ENCODE data around the gene ADAMTS6. TPM values are rescaled to one million over a fixed set of nuclear protein-coding genes. Genes with fewer than 3 reads are reported as not detected.

Gene ADAMTS6
- total RNA-seq, 2 experiments from 2014 or later = 1.1 to 1.9 TPM

- POLR2A ChIA-PET = interaction anchor here (1.4 kb wide), 1 partner anchor 16 kb away, joined by 3 read pairs; no protein-coding TSS in a partner anchor
- H3K27me3 Mint-ChIP-seq = no peaks in the 10 kb centered on the region
- H3K36me3 Mint-ChIP-seq (ENCODE audit: low read depth) = no peaks in the 10 kb centered on the region
- DNase-seq (no peak), ATAC-seq (no peak)
- CTCF ChIA-PET = no interaction called here
- no peak overlapping the region for H3K27ac Mint-ChIP-seq
- no peak overlapping the region for H3K4me3 Mint-ChIP-seq
- H3K9me3 Mint-ChIP-seq = no peaks in the 10 kb centered on the region
- TF ChIP-seq CTCF (IDR thresholded peaks at IDR 0.05) = no peak
- intact Hi-C loops (cut with micrococcal nuclease) = no loop called here
- peaks cover 9% of the 10 kb centered on the region for H3K4me1 Mint-ChIP-seq (ENCODE audit: low read depth)
Measured at GRCh38 chr5:65173130-65173525, 308.6 kb downstream of the ADAMTS6 start.

- ATAC-seq (peak; percentile 99), DNase-seq (peak; percentile 92)
- no peak for TF ChIP-seq CTCF (IDR thresholded peaks at IDR 0.05)
- H3K9me3 Mint-ChIP-seq = no peaks in the 10 kb centered on the region
- no peak overlapping the region for H3K27ac Mint-ChIP-seq
- H3K4me1 Mint-ChIP-seq (ENCODE audit: low read depth) = peaks cover 9% of the 10 kb centered on the region
- CTCF ChIA-PET = no interaction called here
- no peaks in the 10 kb centered on the region for H3K27me3 Mint-ChIP-seq
- H3K4me3 Mint-ChIP-seq = no peak overlapping the region
- POLR2A ChIA-PET = interaction anchor here (0.6 to 1.0 kb wide), 4 partner anchors 16 to 91 kb away, joined by 3 to 4 read pairs (median 3); no protein-coding TSS in a partner anchor
- intact Hi-C loops (cut with micrococcal nuclease) = loop anchor here (1.0 kb wide), 1 partner anchor 18 kb away; no protein-coding TSS in a partner anchor
- H3K36me3 Mint-ChIP-seq (ENCODE audit: low read depth) = no peaks in the 10 kb centered on the region
Measured at GRCh38 chr5:65172486-65173129, 309.1 kb downstream of the ADAMTS6 start.

GRCh38 chr5:65171645-65172044 lies 310.1 kb downstream of the ADAMTS6 start:
- no peaks in the 10 kb centered on the region for H3K9me3 Mint-ChIP-seq
- no peak for TF ChIP-seq CTCF (IDR thresholded peaks at IDR 0.05)
- H3K4me1 Mint-ChIP-seq (ENCODE audit: low read depth) = peaks cover 9% of the 10 kb centered on the region
- H3K4me3 Mint-ChIP-seq = no peak overlapping the region
- intact Hi-C loops (cut with micrococcal nuclease) = loop anchor here (1.0 kb wide), 1 partner anchor 19 kb away; no protein-coding TSS in a partner anchor
- no peak for DNase-seq
- ChIA-PET POLR2A (interaction anchor here (0.6 to 1.0 kb wide), 2 partner anchors 17 to 18 kb away, joined by 3 read pairs; no protein-coding TSS in a partner anchor), CTCF (interaction anchor here (0.6 kb wide), 1 partner anchor 26 kb away, joined by 3 read pairs; no protein-coding TSS in a partner anchor)
- no peak overlapping the region for H3K27ac Mint-ChIP-seq
- H3K36me3 Mint-ChIP-seq (ENCODE audit: low read depth) = no peaks in the 10 kb centered on the region
- no peak for ATAC-seq
- H3K27me3 Mint-ChIP-seq = no peaks in the 10 kb centered on the region

GRCh38 chr5:65163698-65164097 lies 318.0 kb downstream of the ADAMTS6 start:
- no peaks in the 10 kb centered on the region for H3K9me3 Mint-ChIP-seq
- intact Hi-C loops (cut with micrococcal nuclease) = no loop called here
- H3K36me3 Mint-ChIP-seq (ENCODE audit: low read depth) = no peaks in the 10 kb centered on the region
- no peak overlapping the region for H3K4me3 Mint-ChIP-seq
- no peak overlapping the region for H3K27ac Mint-ChIP-seq
- ATAC-seq (no peak), DNase-seq (no peak)
- POLR2A ChIA-PET = no interaction called here
- H3K27me3 Mint-ChIP-seq = no peaks in the 10 kb centered on the region
- no peaks in the 10 kb centered on the region for H3K4me1 Mint-ChIP-seq (ENCODE audit: low read depth)
- TF ChIP-seq CTCF (IDR thresholded peaks at IDR 0.05) = no peak
- CTCF ChIA-PET = no interaction called here

GRCh38 chr5:65161655-65162054 lies 320.1 kb downstream of the ADAMTS6 start:
- no peaks in the 10 kb centered on the region for H3K9me3 Mint-ChIP-seq
- peaks cover 4% of the 10 kb centered on the region for H3K4me1 Mint-ChIP-seq (ENCODE audit: low read depth)
- no peak for DNase-seq
- no peak overlapping the region for H3K27ac Mint-ChIP-seq
- TF ChIP-seq CTCF (IDR thresholded peaks at IDR 0.05) = no peak
- no peak for ATAC-seq
- H3K36me3 Mint-ChIP-seq (ENCODE audit: low read depth) = no peaks in the 10 kb centered on the region
- no peak overlapping the region for H3K4me3 Mint-ChIP-seq
- H3K27me3 Mint-ChIP-seq = no peaks in the 10 kb centered on the region
- POLR2A ChIA-PET = no interaction called here
- CTCF ChIA-PET = no interaction called here
- intact Hi-C loops (cut with micrococcal nuclease) = no loop called here
